Liver (tissue), 9 donors: ENCODE data around the gene PCMTD2. TPM values are rescaled to one million over a fixed set of nuclear protein-coding genes. Genes with fewer than 3 reads are reported as not detected.

ENCODE experiments used
- DNase-seq: peaks from one replicate; pipeline ENCODE4 v3.0.0-alpha.2; 2017; ENCODE audit warnings: low spot score
- H3K27ac ChIP-seq, 2 donors: one replicate each; pipeline ENCODE4 v1.7.0; 2013; ENCODE audit warnings: inconsistent platforms in 2 of 2, low read length in 2 of 2, control low read depth in 1 of 2, low read depth in 1 of 2, mild to moderate bottlenecking in 1 of 2
- H3K27me3 ChIP-seq, 4 donors: one replicate each; pipeline versions ENCODE4 v1.6.1 to v1.7.0; 2013; ENCODE audit warnings: low read length in 3 of 4, inconsistent platforms in 1 of 4, mild to moderate bottlenecking in 1 of 4, moderate library complexity in 1 of 4; ENCODE audit not compliant: control insufficient read depth in 4 of 4, insufficient read depth in 4 of 4
- H3K36me3 ChIP-seq, 4 donors: one replicate each; pipeline versions ENCODE4 v1.6.1 to v1.7.0; 2013; ENCODE audit warnings: low read length in 3 of 4, mild to moderate bottlenecking in 3 of 4, low read depth in 1 of 4, moderate library complexity in 1 of 4; ENCODE audit not compliant: control insufficient read depth in 4 of 4, insufficient read depth in 3 of 4
- H3K4me1 ChIP-seq, 4 donors: one replicate each; pipeline versions ENCODE4 v1.6.1 to v1.7.0; 2013; ENCODE audit warnings: low read length in 3 of 4, mild to moderate bottlenecking in 3 of 4, moderate library complexity in 1 of 4; ENCODE audit not compliant: control insufficient read depth in 4 of 4, insufficient read depth in 4 of 4
- H3K4me3 ChIP-seq, 3 donors: one replicate each; pipeline versions ENCODE4 v1.6.1 to v1.7.0; 2013; ENCODE audit warnings: low read length in 3 of 3, control low read depth in 1 of 3, low read depth in 1 of 3, mild to moderate bottlenecking in 1 of 3
- H3K9ac ChIP-seq, 2 donors: one replicate each; pipeline ENCODE4 v1.7.0; 2013; ENCODE audit warnings: low read length in 2 of 2, mild to moderate bottlenecking in 2 of 2, moderate library complexity in 2 of 2, control low read depth in 1 of 2, low read depth in 1 of 2
- H3K9me3 ChIP-seq, 4 donors: one replicate each; pipeline versions ENCODE4 v1.6.1 to v1.7.0; 2013; ENCODE audit warnings: low read length in 3 of 4; ENCODE audit not compliant: control insufficient read depth in 4 of 4
- EGR1 ChIP-seq, 2 donors: IDR thresholded peaks; 2 replicates each; pipeline ENCODE4 v1.6.1; 2016 to 2018; ENCODE audit warnings: antibody characterized with exemption in 2 of 2, low read depth in 2 of 2
- FOXA1 ChIP-seq: IDR thresholded peaks from 2 replicates; pipeline ENCODE4 v1.6.1; 2016; ENCODE audit warnings: antibody characterized with exemption
- FOXA2 ChIP-seq: IDR thresholded peaks from 2 replicates; pipeline ENCODE4 v1.6.1; 2016; ENCODE audit warnings: antibody characterized with exemption
- GABPA ChIP-seq, 2 donors: IDR thresholded peaks in 1 of 2; conservative IDR thresholded peaks in 1 of 2; 2 replicates each; pipeline ENCODE4 v1.6.1; 2016; ENCODE audit warnings: antibody characterized with exemption in 2 of 2, mild to moderate bottlenecking in 1 of 2, moderate library complexity in 1 of 2
- HNF4G ChIP-seq: IDR thresholded peaks from 2 replicates; pipeline ENCODE4 v1.6.1; 2016; ENCODE audit warnings: antibody characterized with exemption
- JUND ChIP-seq, 2 donors: IDR thresholded peaks; 2 replicates each; pipeline ENCODE4 v1.6.1; 2016; ENCODE audit warnings: antibody characterized with exemption in 2 of 2
- MAX ChIP-seq: IDR thresholded peaks from 2 replicates; pipeline ENCODE4 v1.6.1; 2016; ENCODE audit warnings: antibody characterized with exemption
- NR2F2 ChIP-seq: IDR thresholded peaks from 2 replicates; pipeline ENCODE4 v1.6.1; 2016; ENCODE audit warnings: antibody characterized with exemption
- RAD21 ChIP-seq, 2 donors: IDR thresholded peaks; 2 replicates each; pipeline ENCODE4 v1.6.1; 2016; ENCODE audit warnings: antibody characterized with exemption in 2 of 2, mild to moderate bottlenecking in 2 of 2
- RXRA ChIP-seq, 2 donors: IDR thresholded peaks; 2 replicates each; pipeline ENCODE4 v1.6.1; 2017 to 2018; ENCODE audit warnings: antibody characterized with exemption in 2 of 2, mild to moderate bottlenecking in 1 of 2
- TAF1 ChIP-seq: conservative IDR thresholded peaks from 2 replicates; pipeline ENCODE4 v1.6.1; 2016; ENCODE audit warnings: antibody characterized with exemption, mild to moderate bottlenecking
- YY1 ChIP-seq: IDR thresholded peaks from 2 replicates; pipeline ENCODE4 v1.6.1; 2016; ENCODE audit warnings: antibody characterized with exemption, mild to moderate bottlenecking
- WGBS: extraction: QIAGEN DNeasy Blood & Tissue Kit; methylation state at CpG from one replicate; pipeline ENCODE4 v1.1.7; 2013; 5-methylcytosine and 5-hydroxymethylcytosine counted together
- polyA plus RNA-seq, 2 donors: library from polyadenylated mRNA; stranded (reverse) in 1 of 2; unstranded in 1 of 2; fragments of 200-250 nt in 1 of 2; fragments of >200 nt in 1 of 2; fragmentation: Nextera tagmentation in 1 of 2; extraction: Ambion mirVana in 1 of 2; gene quantifications; one replicate each; pipeline versions ENCODE4 v1.2.1 to v1.2.3, GENCODE V29; 2013 to 2015
- total RNA-seq, 2 donors: library from RNA; depleted of rRNA; stranded (reverse); fragments of >200 nt; gene quantifications; one replicate each; pipeline ENCODE4 v1.2.3, GENCODE V29; 2014
- TF ChIP-seq, protein P1 (sequence below): IDR thresholded peaks from 2 replicates; pipeline ENCODE4 v1.6.1; 2016; ENCODE audit warnings: antibody characterized with exemption, mild to moderate bottlenecking
- TF ChIP-seq, protein P2 (sequence below): IDR thresholded peaks from 2 replicates; pipeline ENCODE4 v1.6.1; 2016; ENCODE audit warnings: antibody characterized with exemption
- TF ChIP-seq, protein P3 (sequence below): fragments of 150-350 bp; IDR thresholded peaks from 2 replicates; pipeline ENCODE4 v1.5.1; 2017; ENCODE audit warnings: improper control_type of control experiment, low read depth, low read length; ENCODE audit not compliant: missing input control
- donor health status: healthy.
- donor health status: healthy.
- donor health status: healthy.
- donor health status: healthy.
- donor health status: healthy.

The PCMTD2 gene
- total and polyA plus RNA-seq, 4 donors: 12.7 to 74.4 (median 25.4) TPM

- peaks cover 0 to 25% (median 16%) of the 10 kb centered on the region in 4 donors for H3K4me1 ChIP-seq
- no peaks in the 10 kb centered on the region for H3K36me3 ChIP-seq
- 94% methylated on average over 5 of the region's 5 CpGs for WGBS
- H3K9ac ChIP-seq: no peak overlapping the region
- H3K4me3 ChIP-seq: no peak overlapping the region
- DNase-seq: peak; percentile 32
- no peaks in the 10 kb centered on the region for H3K9me3 ChIP-seq
- no peaks in the 10 kb centered on the region for H3K27me3 ChIP-seq
- no peak overlapping the region for H3K27ac ChIP-seq
- TF ChIP-seq NR2F2 (no peak), RXRA (IDR thresholded peaks at IDR 0.05) (no peak)
Observed at GRCh38 chr20:64254156-64254555, 1.4 kb upstream of the PCMTD2 start.

- H3K9ac ChIP-seq: peak overlapping the region in 1 of 2 donors; percentile 60
- peaks cover 0 to 25% (median 16%) of the 10 kb centered on the region in 4 donors for H3K4me1 ChIP-seq
- WGBS: 79% methylated on average over 28 of the region's 28 CpGs
- H3K4me3 ChIP-seq: peak overlapping the region in 2 of 3 donors; percentile 80 to 84
- DNase-seq: peak; percentile 43
- H3K9me3 ChIP-seq: no peaks in the 10 kb centered on the region
- no peak for TF ChIP-seq RXRA (IDR thresholded peaks at IDR 0.05)
- no peaks in the 10 kb centered on the region for H3K36me3 ChIP-seq
- peak overlapping the region; percentile 81 to 83 for H3K27ac ChIP-seq
- H3K27me3 ChIP-seq: no peaks in the 10 kb centered on the region
Observed at GRCh38 chr20:64254571-64255360, 782 bp upstream of the PCMTD2 start.

DNA sequence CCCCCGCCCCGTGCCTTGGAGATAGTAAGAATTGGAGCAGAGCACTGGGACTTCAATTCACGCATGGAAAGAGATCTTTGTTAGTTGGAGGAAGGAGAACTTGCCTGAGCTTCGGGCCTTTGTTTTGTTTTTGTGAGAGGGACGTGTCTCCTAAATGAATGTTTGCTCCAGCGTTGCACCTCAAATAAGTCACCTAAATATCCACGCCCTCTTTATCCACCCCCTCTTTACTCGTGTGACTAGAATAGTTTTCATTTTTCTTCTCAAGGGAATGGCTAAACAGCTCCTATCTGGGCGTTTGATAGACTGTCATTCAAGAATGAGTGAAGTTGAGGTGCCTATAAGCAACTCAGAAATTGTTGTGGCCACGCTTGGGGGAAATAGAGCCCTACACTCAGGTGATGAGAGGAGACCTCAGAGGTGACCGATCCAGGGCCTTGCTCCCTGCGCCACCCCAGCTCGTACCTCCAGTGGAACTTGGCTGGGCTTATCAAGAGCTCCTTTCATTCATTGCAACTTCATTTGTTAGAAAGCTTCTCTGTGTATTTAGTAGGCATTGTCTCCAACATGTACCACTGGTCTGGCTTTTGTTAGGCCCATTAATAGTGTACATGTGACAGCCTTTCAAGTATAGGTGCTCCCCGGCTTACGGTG, 861 bp downstream of the PCMTD2 start:
- Histone ChIP-seq H3K27ac (peak overlapping the region; percentile 81 to 83), H3K36me3 (peaks cover 0 to 4% (median under 1%) of the 10 kb centered on the region in 4 donors), H3K4me3 (peak overlapping the region; percentile 60 to 88 (median 84)), H3K9me3 (no peaks in the 10 kb centered on the region), H3K27me3 (no peaks in the 10 kb centered on the region), H3K4me1 (peaks cover 0 to 25% (median 16%) of the 10 kb centered on the region in 4 donors), H3K9ac (peak overlapping the region; percentile 24 to 58)
- 28% methylated on average over 15 of the region's 15 CpGs for WGBS
- TF ChIP-seq, protein P1, sequence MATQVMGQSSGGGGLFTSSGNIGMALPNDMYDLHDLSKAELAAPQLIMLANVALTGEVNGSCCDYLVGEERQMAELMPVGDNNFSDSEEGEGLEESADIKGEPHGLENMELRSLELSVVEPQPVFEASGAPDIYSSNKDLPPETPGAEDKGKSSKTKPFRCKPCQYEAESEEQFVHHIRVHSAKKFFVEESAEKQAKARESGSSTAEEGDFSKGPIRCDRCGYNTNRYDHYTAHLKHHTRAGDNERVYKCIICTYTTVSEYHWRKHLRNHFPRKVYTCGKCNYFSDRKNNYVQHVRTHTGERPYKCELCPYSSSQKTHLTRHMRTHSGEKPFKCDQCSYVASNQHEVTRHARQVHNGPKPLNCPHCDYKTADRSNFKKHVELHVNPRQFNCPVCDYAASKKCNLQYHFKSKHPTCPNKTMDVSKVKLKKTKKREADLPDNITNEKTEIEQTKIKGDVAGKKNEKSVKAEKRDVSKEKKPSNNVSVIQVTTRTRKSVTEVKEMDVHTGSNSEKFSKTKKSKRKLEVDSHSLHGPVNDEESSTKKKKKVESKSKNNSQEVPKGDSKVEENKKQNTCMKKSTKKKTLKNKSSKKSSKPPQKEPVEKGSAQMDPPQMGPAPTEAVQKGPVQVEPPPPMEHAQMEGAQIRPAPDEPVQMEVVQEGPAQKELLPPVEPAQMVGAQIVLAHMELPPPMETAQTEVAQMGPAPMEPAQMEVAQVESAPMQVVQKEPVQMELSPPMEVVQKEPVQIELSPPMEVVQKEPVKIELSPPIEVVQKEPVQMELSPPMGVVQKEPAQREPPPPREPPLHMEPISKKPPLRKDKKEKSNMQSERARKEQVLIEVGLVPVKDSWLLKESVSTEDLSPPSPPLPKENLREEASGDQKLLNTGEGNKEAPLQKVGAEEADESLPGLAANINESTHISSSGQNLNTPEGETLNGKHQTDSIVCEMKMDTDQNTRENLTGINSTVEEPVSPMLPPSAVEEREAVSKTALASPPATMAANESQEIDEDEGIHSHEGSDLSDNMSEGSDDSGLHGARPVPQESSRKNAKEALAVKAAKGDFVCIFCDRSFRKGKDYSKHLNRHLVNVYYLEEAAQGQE: no peak
- TF ChIP-seq, protein P2, sequence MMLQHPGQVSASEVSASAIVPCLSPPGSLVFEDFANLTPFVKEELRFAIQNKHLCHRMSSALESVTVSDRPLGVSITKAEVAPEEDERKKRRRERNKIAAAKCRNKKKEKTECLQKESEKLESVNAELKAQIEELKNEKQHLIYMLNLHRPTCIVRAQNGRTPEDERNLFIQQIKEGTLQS: no peak
- TF ChIP-seq TAF1 (no peak), NR2F2 (no peak), JUND (IDR thresholded peaks at IDR 0.05) (no peak), EGR1 (IDR thresholded peaks at IDR 0.05; ENCODE audit: low read depth in 2 of 2) (no peak), YY1 (no peak), RXRA (IDR thresholded peaks at IDR 0.05) (no peak), GABPA (IDR thresholded peaks at IDR 0.05 in 1 of 2, conservative IDR thresholded peaks at IDR 0.05 in 1 of 2) (no peak), RAD21 (IDR thresholded peaks at IDR 0.05) (no peak), MAX (no peak), HNF4G (no peak), FOXA2 (no peak), FOXA1 (no peak)
- TF ChIP-seq, protein P3, sequence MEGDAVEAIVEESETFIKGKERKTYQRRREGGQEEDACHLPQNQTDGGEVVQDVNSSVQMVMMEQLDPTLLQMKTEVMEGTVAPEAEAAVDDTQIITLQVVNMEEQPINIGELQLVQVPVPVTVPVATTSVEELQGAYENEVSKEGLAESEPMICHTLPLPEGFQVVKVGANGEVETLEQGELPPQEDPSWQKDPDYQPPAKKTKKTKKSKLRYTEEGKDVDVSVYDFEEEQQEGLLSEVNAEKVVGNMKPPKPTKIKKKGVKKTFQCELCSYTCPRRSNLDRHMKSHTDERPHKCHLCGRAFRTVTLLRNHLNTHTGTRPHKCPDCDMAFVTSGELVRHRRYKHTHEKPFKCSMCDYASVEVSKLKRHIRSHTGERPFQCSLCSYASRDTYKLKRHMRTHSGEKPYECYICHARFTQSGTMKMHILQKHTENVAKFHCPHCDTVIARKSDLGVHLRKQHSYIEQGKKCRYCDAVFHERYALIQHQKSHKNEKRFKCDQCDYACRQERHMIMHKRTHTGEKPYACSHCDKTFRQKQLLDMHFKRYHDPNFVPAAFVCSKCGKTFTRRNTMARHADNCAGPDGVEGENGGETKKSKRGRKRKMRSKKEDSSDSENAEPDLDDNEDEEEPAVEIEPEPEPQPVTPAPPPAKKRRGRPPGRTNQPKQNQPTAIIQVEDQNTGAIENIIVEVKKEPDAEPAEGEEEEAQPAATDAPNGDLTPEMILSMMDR: no peak
- no peak for DNase-seq
